WTC11 (cell line): Measurements from ENCODE around the gene PDCD1.

Experiments used
- ESRRA ChIP-seq: sonication (generic); formaldehyde crosslinking; IDR thresholded peaks from 2 replicates; pipeline ENCODE4 v1.8.1; 2022; ENCODE audit warnings: mild to moderate bottlenecking, missing genetic modification reagents, borderline replicate concordance
- ZNF138 ChIP-seq: sonication (generic); formaldehyde crosslinking; conservative IDR thresholded peaks from 2 replicates; pipeline ENCODE4 v1.8.1; 2022; ENCODE audit warnings: mild to moderate bottlenecking, moderate library complexity, missing genetic modification reagents
- TF ChIP-seq, protein P1 (sequence below): fragments of 200-600 bp; IDR thresholded peaks from 2 replicates; pipeline ENCODE4 v1.8.0; 2022; ENCODE audit warnings: antibody characterized with exemption
- TF ChIP-seq, protein P2 (sequence below): sonication (generic); formaldehyde crosslinking; IDR thresholded peaks from 2 replicates; pipeline ENCODE4 v1.8.0; 2022; ENCODE audit warnings: mild to moderate bottlenecking, missing genetic modification reagents
- TF ChIP-seq, protein P3 (sequence below): sonication (generic); formaldehyde crosslinking; IDR thresholded peaks from 2 replicates; pipeline ENCODE4 v1.8.0; 2022; ENCODE audit warnings: mild to moderate bottlenecking, missing genetic modification reagents
- TF ChIP-seq, protein P4 (sequence below): sonication (generic); formaldehyde crosslinking; IDR thresholded peaks from 2 replicates; pipeline ENCODE4 v1.8.1; 2023; ENCODE audit warnings: mild to moderate bottlenecking, missing genetic modification reagents, moderate library complexity
- TF ChIP-seq, protein P5 (sequence below): sonication (generic); formaldehyde crosslinking; IDR thresholded peaks from 2 replicates; pipeline ENCODE4 v1.8.1; 2023; ENCODE audit warnings: mild to moderate bottlenecking, moderate library complexity, missing genetic modification reagents
- TF ChIP-seq, protein P6 (sequence below): sonication (generic); formaldehyde crosslinking; IDR thresholded peaks from 2 replicates; pipeline ENCODE4 v1.8.0; 2022; ENCODE audit warnings: mild to moderate bottlenecking, missing genetic modification reagents
- TF ChIP-seq, protein P7 (sequence below): sonication (generic); formaldehyde crosslinking; IDR thresholded peaks from 2 replicates; pipeline ENCODE4 v1.8.1; 2022; ENCODE audit warnings: low read depth, mild to moderate bottlenecking, moderate library complexity, missing genetic modification reagents, borderline replicate concordance

DNA sequence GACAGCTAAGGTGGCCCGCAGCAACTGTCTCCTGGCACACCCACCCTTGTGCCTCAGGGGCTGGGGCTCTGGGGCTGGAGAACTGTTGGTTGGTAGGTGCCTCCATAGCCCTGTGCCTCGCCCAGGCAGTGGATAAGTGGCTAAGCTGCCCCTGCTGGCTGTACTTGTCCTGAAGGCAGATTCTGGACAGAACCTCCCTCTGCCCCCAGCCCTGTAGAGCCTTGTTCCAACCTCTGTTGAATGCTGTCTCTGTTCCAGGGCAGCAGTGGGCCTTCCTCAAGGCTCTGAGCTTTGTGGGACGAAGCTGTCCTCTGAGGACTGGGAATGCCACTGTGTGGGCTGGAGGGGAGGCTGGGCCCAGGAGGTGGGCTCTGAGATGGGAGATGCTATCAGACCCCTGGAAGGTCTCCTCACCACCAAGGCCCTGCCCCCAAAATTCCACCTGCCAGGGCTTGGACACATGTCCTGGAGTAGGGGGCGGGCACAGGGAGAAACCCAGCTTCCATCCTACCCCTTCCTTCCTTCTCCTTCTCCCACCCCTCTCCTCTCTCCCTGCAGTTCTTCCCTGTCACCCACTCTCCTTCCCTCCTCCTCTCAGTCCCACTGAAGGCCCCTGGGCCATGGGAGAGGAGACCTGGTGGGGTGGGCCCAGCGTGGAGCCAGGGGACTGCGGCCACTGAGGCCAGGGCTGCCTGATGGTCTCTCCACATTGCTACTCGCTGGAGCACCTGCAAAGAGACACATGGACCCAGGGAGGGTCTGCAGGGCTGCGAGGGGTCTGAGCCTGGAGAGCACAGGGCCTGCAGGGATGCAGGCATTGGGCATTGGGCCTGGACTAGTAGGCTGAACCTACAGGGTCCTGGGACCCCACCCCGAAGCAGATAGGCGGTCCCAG, 1.7 kb upstream of the PDCD1 start:
- TF ChIP-seq, protein P1, sequence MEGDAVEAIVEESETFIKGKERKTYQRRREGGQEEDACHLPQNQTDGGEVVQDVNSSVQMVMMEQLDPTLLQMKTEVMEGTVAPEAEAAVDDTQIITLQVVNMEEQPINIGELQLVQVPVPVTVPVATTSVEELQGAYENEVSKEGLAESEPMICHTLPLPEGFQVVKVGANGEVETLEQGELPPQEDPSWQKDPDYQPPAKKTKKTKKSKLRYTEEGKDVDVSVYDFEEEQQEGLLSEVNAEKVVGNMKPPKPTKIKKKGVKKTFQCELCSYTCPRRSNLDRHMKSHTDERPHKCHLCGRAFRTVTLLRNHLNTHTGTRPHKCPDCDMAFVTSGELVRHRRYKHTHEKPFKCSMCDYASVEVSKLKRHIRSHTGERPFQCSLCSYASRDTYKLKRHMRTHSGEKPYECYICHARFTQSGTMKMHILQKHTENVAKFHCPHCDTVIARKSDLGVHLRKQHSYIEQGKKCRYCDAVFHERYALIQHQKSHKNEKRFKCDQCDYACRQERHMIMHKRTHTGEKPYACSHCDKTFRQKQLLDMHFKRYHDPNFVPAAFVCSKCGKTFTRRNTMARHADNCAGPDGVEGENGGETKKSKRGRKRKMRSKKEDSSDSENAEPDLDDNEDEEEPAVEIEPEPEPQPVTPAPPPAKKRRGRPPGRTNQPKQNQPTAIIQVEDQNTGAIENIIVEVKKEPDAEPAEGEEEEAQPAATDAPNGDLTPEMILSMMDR, result no peak
- TF ChIP-seq, protein P2, sequence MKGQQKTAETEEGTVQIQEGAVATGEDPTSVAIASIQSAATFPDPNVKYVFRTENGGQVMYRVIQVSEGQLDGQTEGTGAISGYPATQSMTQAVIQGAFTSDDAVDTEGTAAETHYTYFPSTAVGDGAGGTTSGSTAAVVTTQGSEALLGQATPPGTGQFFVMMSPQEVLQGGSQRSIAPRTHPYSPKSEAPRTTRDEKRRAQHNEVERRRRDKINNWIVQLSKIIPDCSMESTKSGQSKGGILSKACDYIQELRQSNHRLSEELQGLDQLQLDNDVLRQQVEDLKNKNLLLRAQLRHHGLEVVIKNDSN (CRISPR knock-in tag), result no peak
- TF ChIP-seq, protein P3, sequence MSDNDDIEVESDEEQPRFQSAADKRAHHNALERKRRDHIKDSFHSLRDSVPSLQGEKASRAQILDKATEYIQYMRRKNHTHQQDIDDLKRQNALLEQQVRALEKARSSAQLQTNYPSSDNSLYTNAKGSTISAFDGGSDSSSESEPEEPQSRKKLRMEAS (CRISPR knock-in tag), result no peak
- TF ChIP-seq, protein P4, sequence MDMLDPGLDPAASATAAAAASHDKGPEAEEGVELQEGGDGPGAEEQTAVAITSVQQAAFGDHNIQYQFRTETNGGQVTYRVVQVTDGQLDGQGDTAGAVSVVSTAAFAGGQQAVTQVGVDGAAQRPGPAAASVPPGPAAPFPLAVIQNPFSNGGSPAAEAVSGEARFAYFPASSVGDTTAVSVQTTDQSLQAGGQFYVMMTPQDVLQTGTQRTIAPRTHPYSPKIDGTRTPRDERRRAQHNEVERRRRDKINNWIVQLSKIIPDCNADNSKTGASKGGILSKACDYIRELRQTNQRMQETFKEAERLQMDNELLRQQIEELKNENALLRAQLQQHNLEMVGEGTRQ (CRISPR knock-in tag), result no peak
- TF ChIP-seq ESRRA (CRISPR knock-in tag) (no peak), ZNF138 (CRISPR knock-in tag) (no peak)
- TF ChIP-seq, protein P5, sequence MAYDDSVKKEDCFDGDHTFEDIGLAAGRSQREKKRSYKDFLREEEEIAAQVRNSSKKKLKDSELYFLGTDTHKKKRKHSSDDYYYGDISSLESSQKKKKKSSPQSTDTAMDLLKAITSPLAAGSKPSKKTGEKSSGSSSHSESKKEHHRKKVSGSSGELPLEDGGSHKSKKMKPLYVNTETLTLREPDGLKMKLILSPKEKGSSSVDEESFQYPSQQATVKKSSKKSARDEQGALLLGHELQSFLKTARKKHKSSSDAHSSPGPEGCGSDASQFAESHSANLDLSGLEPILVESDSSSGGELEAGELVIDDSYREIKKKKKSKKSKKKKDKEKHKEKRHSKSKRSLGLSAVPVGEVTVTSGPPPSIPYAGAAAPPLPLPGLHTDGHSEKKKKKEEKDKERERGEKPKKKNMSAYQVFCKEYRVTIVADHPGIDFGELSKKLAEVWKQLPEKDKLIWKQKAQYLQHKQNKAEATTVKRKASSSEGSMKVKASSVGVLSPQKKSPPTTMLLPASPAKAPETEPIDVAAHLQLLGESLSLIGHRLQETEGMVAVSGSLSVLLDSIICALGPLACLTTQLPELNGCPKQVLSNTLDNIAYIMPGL (CRISPR knock-in tag), result no peak
- TF ChIP-seq, protein P6, sequence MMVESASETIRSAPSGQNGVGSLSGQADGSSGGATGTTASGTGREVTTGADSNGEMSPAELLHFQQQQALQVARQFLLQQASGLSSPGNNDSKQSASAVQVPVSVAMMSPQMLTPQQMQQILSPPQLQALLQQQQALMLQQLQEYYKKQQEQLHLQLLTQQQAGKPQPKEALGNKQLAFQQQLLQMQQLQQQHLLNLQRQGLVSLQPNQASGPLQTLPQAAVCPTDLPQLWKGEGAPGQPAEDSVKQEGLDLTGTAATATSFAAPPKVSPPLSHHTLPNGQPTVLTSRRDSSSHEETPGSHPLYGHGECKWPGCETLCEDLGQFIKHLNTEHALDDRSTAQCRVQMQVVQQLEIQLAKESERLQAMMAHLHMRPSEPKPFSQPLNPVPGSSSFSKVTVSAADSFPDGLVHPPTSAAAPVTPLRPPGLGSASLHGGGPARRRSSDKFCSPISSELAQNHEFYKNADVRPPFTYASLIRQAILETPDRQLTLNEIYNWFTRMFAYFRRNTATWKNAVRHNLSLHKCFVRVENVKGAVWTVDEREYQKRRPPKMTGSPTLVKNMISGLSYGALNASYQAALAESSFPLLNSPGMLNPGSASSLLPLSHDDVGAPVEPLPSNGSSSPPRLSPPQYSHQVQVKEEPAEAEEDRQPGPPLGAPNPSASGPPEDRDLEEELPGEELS (CRISPR knock-in tag), result no peak
- TF ChIP-seq, protein P7, sequence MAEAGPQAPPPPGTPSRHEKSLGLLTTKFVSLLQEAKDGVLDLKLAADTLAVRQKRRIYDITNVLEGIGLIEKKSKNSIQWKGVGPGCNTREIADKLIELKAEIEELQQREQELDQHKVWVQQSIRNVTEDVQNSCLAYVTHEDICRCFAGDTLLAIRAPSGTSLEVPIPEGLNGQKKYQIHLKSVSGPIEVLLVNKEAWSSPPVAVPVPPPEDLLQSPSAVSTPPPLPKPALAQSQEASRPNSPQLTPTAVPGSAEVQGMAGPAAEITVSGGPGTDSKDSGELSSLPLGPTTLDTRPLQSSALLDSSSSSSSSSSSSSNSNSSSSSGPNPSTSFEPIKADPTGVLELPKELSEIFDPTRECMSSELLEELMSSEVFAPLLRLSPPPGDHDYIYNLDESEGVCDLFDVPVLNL (CRISPR knock-in tag), result no peak
